GM12874 (cell line): ENCODE measurements around the gene CIB2.

ENCODE experiments used
- CTCF ChIP-seq: IDR thresholded peaks from 2 replicates; pipeline ENCODE4 v1.5.1; 2011; ENCODE audit warnings: low read depth, mild to moderate bottlenecking, control low read depth, low read length, moderate library complexity; ENCODE audit not compliant: insufficient read depth

The CIB2 gene

GRCh38 chr15:78130466-78131294 lies 565 bp downstream of the CIB2 start:
- no peak for TF ChIP-seq CTCF

- TF ChIP-seq CTCF, result no peak
These were observed 1.4 kb downstream of the CIB2 start for GRCh38 chr15:78129751-78130287.

GRCh38 chr15:78129077-78129750 lies 2.0 kb downstream of the CIB2 start:
- no peak for TF ChIP-seq CTCF

GRCh38 chr15:78127882-78128281 lies 3.4 kb downstream of the CIB2 start:
- TF ChIP-seq CTCF, result no peak

- no peak for TF ChIP-seq CTCF
These were observed 6.0 kb downstream of the CIB2 start for GRCh38 chr15:78125267-78125666.

GRCh38 chr15:78120523-78120922 lies 10.7 kb downstream of the CIB2 start:
- no peak for TF ChIP-seq CTCF

- TF ChIP-seq CTCF, result no peak
These were observed 18.7 kb downstream of the CIB2 start for GRCh38 chr15:78112551-78112950.
